Ovary (tissue), 9 donors: ENCODE data around the gene FAHD2A. TPM values are rescaled to one million over a fixed set of nuclear protein-coding genes. Genes with fewer than 3 reads are reported as not detected.
"Not testable (repeated sequence)": the region's sequence is repeated elsewhere in the genome, so short reads cannot be mapped to it uniquely, and the experiment has no call there.

Source experiments
- DNase-seq, 5 donors: peaks; one replicate each; pipeline ENCODE4 v3.0.0-alpha.2; 2019 to 2020
- H3K27ac ChIP-seq, 2 donors: fragments of 200-600 bp; one replicate each; pipeline versions ENCODE4 v1.5.1 to v1.8.0; 2019 to 2022
- H3K27me3 ChIP-seq: fragments of 200-600 bp; one replicate; pipeline ENCODE4 v1.8.0; 2022
- H3K36me3 ChIP-seq: fragments of 200-600 bp; sonication (generic); one replicate; pipeline ENCODE4 v1.5.1; 2019
- H3K4me1 ChIP-seq: one replicate; pipeline ENCODE4 v1.8.1; 2013; ENCODE audit warnings: mild to moderate bottlenecking, moderate library complexity; ENCODE audit not compliant: insufficient read depth
- H3K4me3 ChIP-seq: fragments of 200-600 bp; sonication (generic); one replicate; pipeline ENCODE4 v1.5.1; 2017
- H3K9me3 ChIP-seq, 2 donors: fragments of 200-600 bp in 1 of 2; sonication (generic) in 1 of 2; one replicate each; pipeline versions ENCODE4 v1.5.1 to v1.8.1; 2013 to 2019; ENCODE audit warnings: mild to moderate bottlenecking in 1 of 2, moderate library complexity in 1 of 2
- WGBS, 3 donors: extraction: QIAGEN DNeasy Blood & Tissue Kit in 1 of 3; methylation state at CpG; one replicate each; pipeline versions ENCODE4 v1.1.5 to v1.1.7; 2013 to 2017; 5-methylcytosine and 5-hydroxymethylcytosine counted together
- intact Hi-C, 4 donors: fragments of 100-400 bp; cut with DNase I; formaldehyde crosslinking; loops; one replicate each; pipeline versions ENCODE4 v1.11.0 to v1.15.1; 2022 to 2023
- polyA plus RNA-seq, 2 donors: library from polyadenylated mRNA; stranded (reverse); fragments of 200-250 nt in 1 of 2; fragments of 350-450 nt in 1 of 2; fragmentation: Illumina TruSeq in 1 of 2; extraction: RNeasy Lipid Tissue Mini Kit (QIAGEN cat#74804) in 1 of 2; gene quantifications; one replicate each; pipeline ENCODE4 v1.2.3, GENCODE V29; 2013 to 2014
- total RNA-seq, 7 donors: library from RNA; depleted of rRNA in 2 of 7; stranded (reverse); fragments of >200 nt in 2 of 7; fragmentation: NEBNext Ultra II Directional in 3 of 7; extraction: Animal tissue kit (Norgen Biotek cat#: 25700) in 3 of 7; gene quantifications; one replicate each; pipeline versions ENCODE4 v1.1.0 to v1.2.4, GENCODE V29; 2016 to 2023
- TF ChIP-seq, protein P1 (sequence below), 3 donors: fragments of 450-650 bp in 2 of 3; fragments of 200-600 bp in 1 of 3; IDR thresholded peaks; one replicate each; pipeline versions ENCODE4 v1.5.1 to v1.8.0; 2016 to 2022; ENCODE audit warnings: antibody characterized with exemption in 3 of 3, mild to moderate bottlenecking in 1 of 3
- donor health status: DM: no; HTN: no; CAD: no; lungs with moderate emphysema.
- donor health status: DM: no; HTN: no; CAD: no.
- donor health status: Bipolar disorder and iron deficiency.
- donor health status: DM: yes; HTN: yes; CAD: no.
- donor health status: DM: no; HTN: no; CAD: no.
- donor health status: DM: yes; HTN: yes; CAD: no.

The FAHD2A gene
- total and polyA plus RNA-seq, 9 donors = 15.3 to 33.6 (median 29.2) TPM

GRCh38 chr2:95414015-95414594, 11.6 kb downstream of the FAHD2A start:
- WGBS, 3 donors = 49 to 58% (median 53%) methylated on average over 8 to 9 of the region's 9 CpGs
- DNase-seq = peak; percentile 74 to 88 (median 83)
- H3K27ac ChIP-seq, H3K4me1 ChIP-seq, H3K27me3 ChIP-seq, H3K9me3 ChIP-seq, H3K36me3 ChIP-seq, H3K4me3 ChIP-seq: not testable (repeated sequence)
- intact Hi-C loops = loop anchor here in 2 of 4 donors (5.0 kb wide), 2 partner anchors 313 to 318 kb away; no protein-coding TSS in a partner anchor
- TF ChIP-seq, protein P1, sequence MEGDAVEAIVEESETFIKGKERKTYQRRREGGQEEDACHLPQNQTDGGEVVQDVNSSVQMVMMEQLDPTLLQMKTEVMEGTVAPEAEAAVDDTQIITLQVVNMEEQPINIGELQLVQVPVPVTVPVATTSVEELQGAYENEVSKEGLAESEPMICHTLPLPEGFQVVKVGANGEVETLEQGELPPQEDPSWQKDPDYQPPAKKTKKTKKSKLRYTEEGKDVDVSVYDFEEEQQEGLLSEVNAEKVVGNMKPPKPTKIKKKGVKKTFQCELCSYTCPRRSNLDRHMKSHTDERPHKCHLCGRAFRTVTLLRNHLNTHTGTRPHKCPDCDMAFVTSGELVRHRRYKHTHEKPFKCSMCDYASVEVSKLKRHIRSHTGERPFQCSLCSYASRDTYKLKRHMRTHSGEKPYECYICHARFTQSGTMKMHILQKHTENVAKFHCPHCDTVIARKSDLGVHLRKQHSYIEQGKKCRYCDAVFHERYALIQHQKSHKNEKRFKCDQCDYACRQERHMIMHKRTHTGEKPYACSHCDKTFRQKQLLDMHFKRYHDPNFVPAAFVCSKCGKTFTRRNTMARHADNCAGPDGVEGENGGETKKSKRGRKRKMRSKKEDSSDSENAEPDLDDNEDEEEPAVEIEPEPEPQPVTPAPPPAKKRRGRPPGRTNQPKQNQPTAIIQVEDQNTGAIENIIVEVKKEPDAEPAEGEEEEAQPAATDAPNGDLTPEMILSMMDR (IDR thresholded peaks at IDR 0.05) = peak; percentile 45 to 63 (median 63)

DNA sequence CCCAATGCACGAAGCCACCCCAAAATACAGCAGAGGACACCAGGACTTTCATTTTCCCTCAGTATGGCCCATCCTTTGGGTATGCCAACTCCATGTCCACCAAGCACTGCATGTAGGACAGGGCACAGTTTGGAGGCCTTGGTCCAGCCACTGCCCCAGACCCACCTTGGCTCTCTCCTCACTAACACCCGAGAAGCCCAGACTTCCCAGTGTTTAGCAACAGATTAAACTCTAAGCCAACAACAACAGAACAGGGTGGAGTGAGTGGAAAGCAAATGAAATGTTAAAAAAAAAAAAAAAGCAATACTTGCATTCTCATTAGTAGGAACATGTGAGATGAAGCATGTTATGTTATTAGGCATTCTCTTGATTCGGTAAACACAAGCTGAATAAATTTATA, 12.6 kb downstream of the FAHD2A start:
- intact Hi-C loops, H3K4me1 ChIP-seq, H3K27me3 ChIP-seq, H3K36me3 ChIP-seq, H3K27ac ChIP-seq, H3K4me3 ChIP-seq, H3K9me3 ChIP-seq, DNase-seq: not testable (repeated sequence)
- 40 to 46% (median 42%) methylated on average over 3 of the region's 3 CpGs for WGBS, 3 donors

DNA sequence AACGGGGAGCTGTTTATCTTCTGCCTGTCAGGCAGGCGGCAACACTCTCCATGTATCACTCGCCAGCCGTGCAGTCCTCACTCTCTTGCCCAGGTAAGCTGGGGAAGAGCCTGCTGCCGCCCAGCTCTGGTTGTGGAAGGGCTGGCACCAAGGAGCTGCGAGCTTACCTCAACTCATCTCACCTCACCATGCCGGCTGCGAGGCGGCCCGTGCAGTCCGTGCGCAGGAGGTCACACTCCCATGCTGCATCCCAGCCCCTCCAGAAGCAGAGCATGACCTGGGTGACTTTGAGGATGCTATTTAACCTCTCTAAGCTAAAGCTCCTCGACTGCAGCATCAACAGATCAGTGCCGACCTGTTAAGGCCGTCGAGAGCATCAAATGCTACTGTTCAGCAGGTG, 13.1 kb downstream of the FAHD2A start:
- H3K9me3 ChIP-seq, H3K4me1 ChIP-seq, H3K27ac ChIP-seq, DNase-seq, H3K4me3 ChIP-seq, H3K27me3 ChIP-seq, H3K36me3 ChIP-seq, intact Hi-C loops: not testable (repeated sequence)
- WGBS, 3 donors = 67 to 81% (median 73%) methylated on average over 16 of the region's 16 CpGs

DNA sequence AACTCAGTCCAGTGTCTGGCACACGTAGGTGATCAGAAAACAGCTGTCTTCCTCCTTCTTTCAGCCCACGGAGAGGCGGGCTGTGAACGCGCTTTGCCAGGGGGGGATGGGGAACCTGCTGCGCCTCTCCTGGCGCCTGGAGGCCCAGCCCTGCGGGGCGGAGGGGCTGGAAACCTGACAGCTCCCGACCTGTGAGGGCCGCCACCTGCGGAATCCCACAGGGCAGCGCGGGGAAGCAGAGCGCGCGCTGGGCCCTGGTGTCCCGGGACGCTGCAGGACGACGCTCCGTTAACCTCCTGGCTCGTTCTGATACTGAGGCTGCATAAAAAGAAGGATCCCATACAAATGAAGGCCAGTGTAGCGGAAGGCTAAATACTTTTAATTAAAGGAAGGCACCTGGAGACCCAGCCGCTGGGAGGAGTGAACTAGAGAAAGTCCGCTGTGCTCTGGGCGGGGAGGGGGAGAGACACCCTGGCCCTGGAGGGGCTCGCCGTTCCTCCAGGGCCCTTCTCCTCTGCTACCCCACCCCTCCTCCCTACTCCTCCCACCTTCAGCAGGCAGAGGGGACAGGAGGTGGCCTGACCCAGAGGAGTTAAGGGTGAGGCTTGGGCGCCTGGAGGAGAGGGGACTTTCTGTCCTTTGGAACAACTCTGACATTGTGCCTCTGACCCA, 24.8 kb downstream of the FAHD2A start:
- H3K27me3 ChIP-seq, intact Hi-C loops, DNase-seq, H3K4me1 ChIP-seq, H3K36me3 ChIP-seq, H3K4me3 ChIP-seq, H3K9me3 ChIP-seq, H3K27ac ChIP-seq: not testable (repeated sequence)
- 12 to 20% (median 13%) methylated on average over 2 to 13 of the region's 30 CpGs for WGBS, 3 donors

DNA sequence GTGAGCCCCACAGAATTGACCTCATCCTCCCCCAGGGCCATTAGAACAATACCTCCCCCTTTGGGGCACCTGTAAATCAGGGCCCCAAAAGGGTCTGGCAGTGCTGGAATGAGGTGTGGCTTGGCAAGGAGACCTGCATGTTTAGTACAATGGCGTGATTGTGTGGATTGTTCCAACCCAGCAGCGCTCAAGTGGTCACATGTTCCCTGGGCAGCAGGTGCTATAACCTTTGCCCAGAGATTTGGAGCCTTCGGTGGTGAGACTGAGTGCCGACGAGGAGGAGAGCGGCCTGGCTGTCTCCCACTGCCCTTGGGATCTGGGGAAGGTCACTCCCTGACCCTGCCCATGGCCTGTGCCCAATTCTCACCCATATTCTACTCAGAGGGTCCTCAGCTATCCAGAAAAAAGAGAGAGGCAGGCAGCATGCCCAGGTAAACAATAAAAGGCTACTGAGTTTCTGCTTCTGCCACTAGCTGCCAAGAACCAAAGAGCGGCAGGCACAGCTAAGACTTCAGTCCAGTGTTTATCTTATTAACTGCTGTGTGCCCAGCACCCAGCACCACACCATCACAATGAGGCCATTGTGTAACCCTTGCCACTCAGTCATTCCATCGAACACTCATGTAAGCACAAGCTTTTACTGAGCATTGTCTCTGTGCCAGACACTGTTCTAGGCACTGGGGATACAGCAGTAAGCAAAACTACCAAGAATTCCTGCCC, 27.4 kb downstream of the FAHD2A start:
- intact Hi-C loops, H3K36me3 ChIP-seq, H3K4me3 ChIP-seq, H3K9me3 ChIP-seq, H3K27ac ChIP-seq, H3K4me1 ChIP-seq, DNase-seq, H3K27me3 ChIP-seq: not testable (repeated sequence)
- no CpG with 5 or more reads among the region's 8 CpGs for WGBS, 3 donors

GRCh38 chr2:95433373-95433772, 30.9 kb downstream of the FAHD2A start:
- WGBS, 3 donors = 41 to 67% (median 54%) methylated on average over 1 of the region's 4 CpGs
- H3K27me3 ChIP-seq, intact Hi-C loops, H3K4me1 ChIP-seq, H3K9me3 ChIP-seq, H3K36me3 ChIP-seq, DNase-seq, H3K27ac ChIP-seq, H3K4me3 ChIP-seq: not testable (repeated sequence)

- H3K4me3 ChIP-seq, H3K27me3 ChIP-seq, H3K27ac ChIP-seq, H3K36me3 ChIP-seq, H3K9me3 ChIP-seq, H3K4me1 ChIP-seq, intact Hi-C loops, DNase-seq: not testable (repeated sequence)
- WGBS, 3 donors = 95 to 100% (median 100%) methylated on average over 1 to 2 of the region's 2 CpGs
Observed at GRCh38 chr2:95433973-95434372, 31.5 kb downstream of the FAHD2A start.

- H3K27me3 ChIP-seq, intact Hi-C loops, H3K9me3 ChIP-seq, H3K4me1 ChIP-seq, H3K36me3 ChIP-seq, H3K27ac ChIP-seq, H3K4me3 ChIP-seq: not testable (repeated sequence)
- DNase-seq = peak in 1 of 5 donors; percentile 8
- 64 to 93% methylated on average over 2 of the region's 3 CpGs; no CpG with 5 or more reads in 1 of the 3 donors for WGBS, 3 donors
Observed at GRCh38 chr2:95434507-95435076, 32.1 kb downstream of the FAHD2A start.

GRCh38 chr2:95435162-95435871, 32.8 kb downstream of the FAHD2A start:
- H3K4me1 ChIP-seq, intact Hi-C loops, DNase-seq, H3K9me3 ChIP-seq, H3K4me3 ChIP-seq, H3K36me3 ChIP-seq, H3K27me3 ChIP-seq, H3K27ac ChIP-seq: not testable (repeated sequence)
- WGBS, 3 donors = no CpG with 5 or more reads among the region's 30 CpGs

DNA sequence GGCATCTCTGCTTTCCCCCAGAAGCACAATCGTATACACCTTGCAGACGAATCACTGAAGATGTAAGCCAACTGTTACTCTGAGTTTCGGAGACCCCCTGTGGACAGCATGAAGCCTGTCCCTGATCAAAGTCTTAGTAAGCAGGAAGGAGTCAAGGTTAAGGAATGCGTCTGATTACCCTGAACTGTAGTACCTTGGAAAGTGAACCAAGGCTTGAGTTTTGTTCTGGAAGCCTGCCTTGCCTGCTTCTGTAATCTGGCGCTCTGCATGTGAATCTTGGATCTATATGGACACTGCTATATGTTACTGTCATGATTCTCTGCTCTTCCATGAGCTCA, 33.3 kb downstream of the FAHD2A start:
- intact Hi-C loops, H3K4me3 ChIP-seq, H3K27me3 ChIP-seq, H3K36me3 ChIP-seq, H3K27ac ChIP-seq, H3K9me3 ChIP-seq, DNase-seq, H3K4me1 ChIP-seq: not testable (repeated sequence)
- WGBS, 3 donors = 15 to 53% methylated on average over 3 of the region's 5 CpGs; no CpG with 5 or more reads in 1 of the 3 donors
